ENCODE measurements around the gene SH3PXD2A. TPM values are rescaled to one million over a fixed set of nuclear protein-coding genes. Genes with fewer than 3 reads are reported as not detected.

The SH3PXD2A gene
- total RNA-seq, 1 donor from 2014 or later, result 35.2 TPM

DNA sequence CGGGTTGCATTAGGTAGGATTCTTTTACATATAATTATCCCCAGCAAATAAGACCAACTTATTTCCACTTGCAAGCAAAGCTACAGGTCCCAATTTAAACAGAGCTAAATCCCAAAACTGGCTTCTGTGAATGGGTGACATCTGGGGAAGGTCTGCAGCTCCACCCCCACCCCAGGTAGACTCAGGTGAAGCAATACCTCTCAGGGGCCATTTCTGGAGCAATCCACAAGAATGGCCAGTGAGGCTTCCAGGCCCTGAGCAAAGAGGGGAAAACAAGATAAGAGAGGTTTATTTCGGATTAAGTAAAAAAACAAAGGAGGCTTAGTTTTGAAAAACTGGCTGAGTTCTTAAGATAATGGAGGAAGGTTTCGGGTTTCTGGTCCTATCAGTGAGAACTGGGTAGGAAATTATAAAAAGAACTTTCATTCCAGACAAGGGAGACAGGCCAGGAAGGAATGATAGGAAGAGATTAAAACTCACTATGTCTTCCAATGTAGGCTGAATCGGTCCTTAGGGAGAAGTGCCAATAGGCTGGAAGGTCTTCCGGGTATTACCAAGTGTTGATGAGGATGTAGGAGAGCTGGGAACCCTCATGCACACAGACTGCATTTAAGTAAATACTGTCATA is 25.4 kb downstream of the SH3PXD2A start:
- intact Hi-C loops (cut with DNase I), result no loop called here
- Histone ChIP-seq H3K27ac (no peak overlapping the region), H3K4me3 (no peak overlapping the region), H3K27me3 (no peaks in the 10 kb centered on the region), H3K4me1 (peaks cover 19% of the 10 kb centered on the region), H3K9me3 (no peaks in the 10 kb centered on the region), H3K36me3 (no peaks in the 10 kb centered on the region)
- peak; percentile 4 for DNase-seq
- no peak for ATAC-seq
- TF ChIP-seq CTCF (IDR thresholded peaks at IDR 0.05), result no peak

GRCh38 chr10:103829278-103829677 is 26.1 kb downstream of the SH3PXD2A start:
- H3K27ac ChIP-seq, result no peak overlapping the region
- peaks cover 17% of the 10 kb centered on the region for H3K4me1 ChIP-seq
- H3K36me3 ChIP-seq, result no peaks in the 10 kb centered on the region
- no peak for TF ChIP-seq CTCF (IDR thresholded peaks at IDR 0.05)
- DNase-seq (peak; percentile 6), ATAC-seq (no peak)
- intact Hi-C loops (cut with DNase I), result no loop called here
- H3K27me3 ChIP-seq, result no peaks in the 10 kb centered on the region
- no peak overlapping the region for H3K4me3 ChIP-seq
- H3K9me3 ChIP-seq, result no peaks in the 10 kb centered on the region

DNA sequence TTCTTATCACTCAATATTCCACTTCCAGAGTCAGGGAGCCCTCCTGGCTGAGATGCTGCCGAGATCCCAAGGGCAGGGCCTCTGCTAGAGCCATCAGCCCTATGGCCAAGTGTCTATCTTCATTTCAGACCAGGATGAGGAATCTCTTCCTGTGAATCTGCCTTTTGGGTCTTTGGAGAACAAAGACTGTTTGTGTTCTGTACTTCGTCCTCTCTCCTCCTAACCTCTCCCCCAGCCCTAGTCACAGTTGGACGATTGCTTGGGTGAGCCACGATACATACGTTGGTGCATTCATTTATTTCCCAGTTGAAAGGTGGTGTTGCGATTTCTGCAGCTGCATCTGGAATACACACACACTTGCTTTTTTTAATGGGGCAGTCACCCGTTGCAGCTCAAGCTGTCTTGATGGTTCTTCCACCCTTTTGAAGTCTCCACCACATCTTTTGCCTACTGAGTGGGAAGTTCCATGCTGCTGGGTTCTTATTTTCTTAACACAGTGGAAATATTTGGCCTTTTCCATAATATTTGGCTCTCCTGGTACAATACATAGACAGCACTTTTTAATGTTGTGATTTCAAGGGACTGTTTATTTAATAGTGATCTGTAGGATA is 26.7 kb downstream of the SH3PXD2A start:
- TF ChIP-seq CTCF (IDR thresholded peaks at IDR 0.05), result no peak
- DNase-seq, result peak; percentile 9
- Histone ChIP-seq H3K4me3 (no peak overlapping the region), H3K27ac (no peak overlapping the region), H3K27me3 (no peaks in the 10 kb centered on the region), H3K4me1 (peaks cover 17% of the 10 kb centered on the region), H3K9me3 (no peaks in the 10 kb centered on the region), H3K36me3 (no peaks in the 10 kb centered on the region)
- intact Hi-C loops (cut with DNase I), result no loop called here
- no peak for ATAC-seq

DNA sequence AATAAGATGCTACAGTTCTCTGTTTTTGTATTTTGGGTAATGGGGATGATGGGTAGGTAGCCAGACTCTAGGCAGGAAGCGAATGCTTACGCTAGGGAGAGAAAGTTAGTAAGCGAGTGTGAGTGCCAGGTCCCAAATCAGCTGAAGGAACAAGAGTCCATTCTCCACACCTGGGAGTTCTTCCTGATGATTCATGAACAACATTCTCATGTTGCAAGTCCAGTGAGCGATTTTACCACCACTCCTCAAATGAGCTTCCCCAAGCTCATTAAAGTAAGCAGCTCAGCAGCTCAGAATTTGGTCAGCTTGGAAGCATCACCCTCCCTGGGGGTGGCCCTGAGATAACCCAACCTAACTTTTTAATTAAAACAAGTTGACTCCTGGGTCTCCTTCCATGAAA is 27.3 kb downstream of the SH3PXD2A start:
- Histone ChIP-seq H3K27ac (no peak overlapping the region), H3K9me3 (no peaks in the 10 kb centered on the region), H3K36me3 (no peaks in the 10 kb centered on the region), H3K4me1 (peaks cover 19% of the 10 kb centered on the region), H3K4me3 (no peak overlapping the region), H3K27me3 (no peaks in the 10 kb centered on the region)
- TF ChIP-seq CTCF (IDR thresholded peaks at IDR 0.05), result no peak
- intact Hi-C loops (cut with DNase I), result no loop called here
- DNase-seq (no peak), ATAC-seq (no peak)

GRCh38 chr10:103826885-103827284 is 28.5 kb downstream of the SH3PXD2A start:
- no peak for ATAC-seq
- no peak for TF ChIP-seq CTCF (IDR thresholded peaks at IDR 0.05)
- peaks cover 26% of the 10 kb centered on the region for H3K4me1 ChIP-seq
- peak; percentile 19 for DNase-seq
- H3K9me3 ChIP-seq, result no peaks in the 10 kb centered on the region
- no peak overlapping the region for H3K4me3 ChIP-seq
- H3K27ac ChIP-seq, result no peak overlapping the region
- no peaks in the 10 kb centered on the region for H3K36me3 ChIP-seq
- intact Hi-C loops (cut with DNase I), result no loop called here
- H3K27me3 ChIP-seq, result no peaks in the 10 kb centered on the region
